Cardiac muscle cell (in vitro differentiated cells and primary cell): ENCODE data around the gene LEMD2. TPM values are rescaled to one million over a fixed set of nuclear protein-coding genes. Genes with fewer than 3 reads are reported as not detected.
A peak's percentile ranks its signal among the peaks of the same experiment; 100 is the strongest.

Source experiments
- DNase-seq, 2 donors: peaks; one replicate each; pipeline versions ENCODE4 v3.0.0 to v3.0.0-alpha.2; 2010 to 2017; ENCODE audit warnings: low read depth in 1 of 2, low spot score in 1 of 2
- H3K27ac ChIP-seq: fragments of 200-600 bp; sonication (generic); 2 replicates; pipeline ENCODE4 v1.5.1; 2016
- H3K27me3 ChIP-seq: fragments of 200-600 bp; sonication (generic); 2 replicates; pipeline ENCODE4 v1.6.0; 2016; ENCODE audit warnings: control low read depth
- H3K36me3 ChIP-seq: fragments of 200-600 bp; sonication (generic); 2 replicates; pipeline ENCODE4 v1.5.1; 2016; ENCODE audit warnings: control low read depth
- H3K4me1 ChIP-seq: fragments of 200-600 bp; sonication (generic); 2 replicates; pipeline ENCODE4 v1.8.1; 2017; ENCODE audit warnings: low read depth, mild to moderate bottlenecking, mixed run types
- H3K4me3 ChIP-seq: fragments of 200-600 bp; sonication (generic); 2 replicates; pipeline ENCODE4 v1.5.1; 2016; ENCODE audit warnings: mild to moderate bottlenecking
- H3K9me3 ChIP-seq: fragments of 200-600 bp; sonication (generic); 2 replicates; pipeline ENCODE4 v1.5.1; 2017; ENCODE audit warnings: low read depth, mild to moderate bottlenecking, control low read depth
- polyA plus RNA-seq: library from polyadenylated mRNA; unstranded; fragments of >200 nt; fragmentation: Nextera tagmentation; extraction: Ambion mirVana; gene quantifications from 2 replicates; pipeline ENCODE4 v1.2.1, GENCODE V29; 2016
- total RNA-seq: library from RNA; depleted of rRNA; stranded (reverse); fragments of >200 nt; gene quantifications from 2 replicates; pipeline ENCODE4 v1.2.3, GENCODE V29; 2016
- TF ChIP-seq, protein P1 (sequence below): IDR thresholded peaks from 2 replicates; pipeline ENCODE4 v1.5.1; 2012; ENCODE audit warnings: low read depth, mild to moderate bottlenecking, low read length

The LEMD2 gene
- total and polyA plus RNA-seq, 2 experiments from 2014 or later = 65.4 to 78.2 TPM

DNA sequence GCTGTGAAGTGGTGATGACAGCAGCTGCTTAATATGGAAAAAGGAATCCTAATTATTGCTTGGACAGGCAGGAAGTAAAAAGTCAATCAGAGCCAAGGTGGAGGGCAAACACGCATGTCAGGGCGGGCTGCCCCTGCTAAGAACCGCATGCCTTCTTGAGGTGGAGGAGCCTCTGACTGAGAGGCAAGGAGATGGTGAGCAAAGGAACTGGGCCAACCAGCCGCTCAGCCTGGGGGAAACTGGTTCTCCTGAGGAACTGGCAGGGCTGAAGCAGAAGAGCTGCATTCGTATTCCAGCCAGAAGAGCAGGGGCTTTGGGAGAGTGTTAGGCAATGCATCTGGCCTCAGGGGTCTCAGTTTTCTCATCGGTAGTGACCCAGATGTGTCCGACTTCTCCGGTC is 28.0 kb upstream of the LEMD2 start:
- Histone ChIP-seq H3K27me3 (no peaks in the 10 kb centered on the region), H3K4me3 (no peak overlapping the region), H3K36me3 (no peaks in the 10 kb centered on the region), H3K9me3 (no peaks in the 10 kb centered on the region), H3K27ac (no peak overlapping the region), H3K4me1 (no peaks in the 10 kb centered on the region)
- TF ChIP-seq, protein P1, sequence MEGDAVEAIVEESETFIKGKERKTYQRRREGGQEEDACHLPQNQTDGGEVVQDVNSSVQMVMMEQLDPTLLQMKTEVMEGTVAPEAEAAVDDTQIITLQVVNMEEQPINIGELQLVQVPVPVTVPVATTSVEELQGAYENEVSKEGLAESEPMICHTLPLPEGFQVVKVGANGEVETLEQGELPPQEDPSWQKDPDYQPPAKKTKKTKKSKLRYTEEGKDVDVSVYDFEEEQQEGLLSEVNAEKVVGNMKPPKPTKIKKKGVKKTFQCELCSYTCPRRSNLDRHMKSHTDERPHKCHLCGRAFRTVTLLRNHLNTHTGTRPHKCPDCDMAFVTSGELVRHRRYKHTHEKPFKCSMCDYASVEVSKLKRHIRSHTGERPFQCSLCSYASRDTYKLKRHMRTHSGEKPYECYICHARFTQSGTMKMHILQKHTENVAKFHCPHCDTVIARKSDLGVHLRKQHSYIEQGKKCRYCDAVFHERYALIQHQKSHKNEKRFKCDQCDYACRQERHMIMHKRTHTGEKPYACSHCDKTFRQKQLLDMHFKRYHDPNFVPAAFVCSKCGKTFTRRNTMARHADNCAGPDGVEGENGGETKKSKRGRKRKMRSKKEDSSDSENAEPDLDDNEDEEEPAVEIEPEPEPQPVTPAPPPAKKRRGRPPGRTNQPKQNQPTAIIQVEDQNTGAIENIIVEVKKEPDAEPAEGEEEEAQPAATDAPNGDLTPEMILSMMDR = no peak
- DNase-seq = no peak

DNA sequence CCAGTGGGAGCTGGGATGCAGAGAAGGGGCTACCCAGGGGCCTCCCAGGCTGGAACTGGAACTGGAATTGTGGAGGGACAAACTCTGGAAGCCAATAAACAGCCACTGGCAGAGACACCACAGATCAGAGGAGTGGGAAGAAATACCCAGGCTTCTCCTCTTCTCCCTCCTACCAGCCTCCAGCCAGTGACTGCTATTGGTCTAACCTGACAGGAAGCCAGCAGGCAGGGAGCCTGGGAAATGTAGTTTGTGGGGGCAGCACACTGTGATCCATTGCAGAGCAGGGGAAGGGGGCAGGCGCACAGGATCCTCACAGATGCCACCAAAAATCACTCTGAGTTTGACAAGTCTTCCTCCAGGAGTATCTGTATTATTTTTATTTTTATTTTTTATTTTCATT is 26.9 kb upstream of the LEMD2 start:
- Histone ChIP-seq H3K4me1 (no peaks in the 10 kb centered on the region), H3K36me3 (no peaks in the 10 kb centered on the region), H3K27ac (no peak overlapping the region), H3K9me3 (no peaks in the 10 kb centered on the region), H3K4me3 (no peak overlapping the region), H3K27me3 (no peaks in the 10 kb centered on the region)
- DNase-seq = peak; percentile 40 to 71
- TF ChIP-seq, protein P1 = no peak

DNA sequence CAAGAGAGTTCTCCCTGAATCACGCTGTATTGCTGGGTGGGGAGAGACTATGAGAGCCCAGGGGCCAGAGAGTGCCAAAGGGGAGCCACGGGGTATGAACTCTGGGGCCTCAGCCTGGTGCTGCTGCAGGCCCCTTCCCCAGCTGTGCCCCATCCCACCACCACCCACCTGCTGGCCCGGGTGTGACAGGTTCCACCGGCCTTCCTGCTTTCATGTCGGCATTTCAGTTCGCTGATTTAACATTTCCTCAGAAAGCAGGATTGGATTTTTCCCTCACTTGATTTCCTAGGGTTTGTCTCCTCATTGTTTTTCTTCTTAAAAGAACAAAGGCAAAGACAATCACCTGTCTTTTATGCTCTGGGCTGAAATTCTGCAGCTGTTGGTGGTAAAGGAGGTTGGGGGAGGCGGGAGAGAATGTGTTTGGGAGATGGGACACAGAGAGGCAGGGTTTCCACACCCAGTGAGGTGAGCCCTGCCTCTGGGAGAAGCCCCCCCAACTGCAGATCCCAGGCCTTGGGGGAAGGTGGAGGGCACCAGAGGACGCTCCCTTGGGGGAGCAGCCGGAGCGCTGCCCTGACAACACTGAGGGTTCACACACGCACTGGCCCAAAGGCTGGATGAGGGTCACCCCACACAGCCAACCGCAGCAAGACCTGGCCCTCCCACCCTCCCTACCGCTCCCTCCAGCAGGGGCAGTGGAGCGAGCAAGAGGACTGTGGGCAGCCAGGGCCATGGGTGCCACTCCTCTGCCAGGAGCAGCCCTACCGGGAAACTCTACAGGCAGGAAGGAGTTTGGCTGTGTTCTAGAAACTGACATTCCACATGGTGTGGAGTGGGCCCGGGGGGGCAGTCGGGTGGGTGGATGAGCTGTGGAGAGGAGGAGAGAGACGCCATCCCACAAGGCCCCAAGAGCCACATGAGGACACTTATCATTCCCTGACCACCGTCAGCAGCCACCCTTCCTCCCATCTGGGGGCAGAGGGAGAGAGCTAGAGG is 25.4 kb upstream of the LEMD2 start:
- TF ChIP-seq, protein P1 = no peak
- Histone ChIP-seq H3K4me1 (no peaks in the 10 kb centered on the region), H3K4me3 (no peak overlapping the region), H3K9me3 (no peaks in the 10 kb centered on the region), H3K27ac (no peak overlapping the region), H3K27me3 (no peaks in the 10 kb centered on the region), H3K36me3 (no peaks in the 10 kb centered on the region)
- no peak for DNase-seq

DNA sequence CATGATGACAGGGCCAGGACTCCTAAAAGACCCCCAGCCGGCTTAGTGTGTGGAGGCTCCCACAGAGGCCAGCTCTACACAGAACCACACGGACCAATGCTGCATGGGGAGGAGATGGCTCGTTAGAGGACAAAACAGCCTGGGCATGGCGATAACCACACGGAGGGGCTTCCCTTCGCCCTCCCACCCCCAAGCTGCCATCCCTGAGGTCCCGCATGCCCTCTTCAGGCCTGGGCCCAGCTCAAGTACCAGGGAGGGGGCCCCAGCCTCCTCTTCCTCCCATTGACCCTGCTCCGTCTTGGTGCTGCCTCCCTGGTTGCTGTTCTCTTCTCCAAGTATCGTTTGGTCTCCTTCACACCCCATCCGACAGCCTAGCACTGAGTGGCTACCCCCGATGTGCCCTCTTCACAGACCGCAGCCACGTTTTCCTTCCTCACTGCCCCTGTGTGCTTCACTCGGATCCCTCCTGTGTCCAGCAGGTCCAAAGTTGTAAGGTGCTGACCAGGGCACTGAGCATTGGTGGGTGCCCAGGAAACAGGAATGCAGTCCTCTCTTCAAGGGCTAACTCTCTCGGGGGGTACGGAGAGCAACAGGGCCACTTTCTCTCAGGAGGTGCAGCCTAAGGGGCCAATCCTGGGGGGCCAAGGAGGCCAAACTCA is 24.4 kb upstream of the LEMD2 start:
- TF ChIP-seq, protein P1 = no peak
- H3K27ac ChIP-seq = no peak overlapping the region
- H3K36me3 ChIP-seq = no peaks in the 10 kb centered on the region
- H3K27me3 ChIP-seq = no peaks in the 10 kb centered on the region
- H3K4me1 ChIP-seq = no peaks in the 10 kb centered on the region
- H3K4me3 ChIP-seq = no peak overlapping the region
- DNase-seq = no peak
- no peaks in the 10 kb centered on the region for H3K9me3 ChIP-seq

DNA sequence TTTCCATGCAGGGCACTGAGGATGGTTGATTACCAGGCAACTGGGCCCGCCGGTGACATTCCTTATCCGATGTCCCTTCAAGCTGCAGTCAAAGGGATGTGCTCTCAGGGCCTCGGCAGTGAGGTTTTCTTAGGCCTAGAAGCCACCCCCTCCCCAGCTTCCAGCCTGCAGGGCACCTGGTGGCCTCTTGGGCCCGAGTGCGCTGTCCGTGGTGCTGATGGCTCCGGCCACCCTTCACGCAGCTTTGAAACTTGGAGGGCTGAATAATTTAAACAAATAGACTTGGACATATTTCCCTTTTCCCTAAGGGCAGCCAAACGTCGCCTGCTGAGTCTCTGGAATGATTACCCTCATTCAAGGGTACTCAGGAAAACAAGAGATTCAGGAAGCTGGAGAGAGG is 23.7 kb upstream of the LEMD2 start:
- no peaks in the 10 kb centered on the region for H3K4me1 ChIP-seq
- TF ChIP-seq, protein P1 = peak; percentile 40
- peak; percentile 71 to 92 for DNase-seq
- H3K9me3 ChIP-seq = no peaks in the 10 kb centered on the region
- no peak overlapping the region for H3K4me3 ChIP-seq
- H3K27ac ChIP-seq = no peak overlapping the region
- H3K27me3 ChIP-seq = no peaks in the 10 kb centered on the region
- H3K36me3 ChIP-seq = no peaks in the 10 kb centered on the region
